GM19463 (cell line): ENCODE data around the gene USP49.
A peak's percentile ranks its signal among the peaks of the same experiment; 100 is the strongest.
"Not testable (repeated sequence)": the region's sequence is repeated elsewhere in the genome, so short reads cannot be mapped to it uniquely, and the experiment has no call there.

ENCODE experiments used
- ATAC-seq: cut with Tn5 transposase; IDR thresholded peaks from one replicate; pipeline ENCODE4 v1.9.1; 2021; ENCODE audit warnings: mild to moderate bottlenecking, moderate library complexity; ENCODE audit not compliant: unreplicated experiment

The USP49 gene

DNA sequence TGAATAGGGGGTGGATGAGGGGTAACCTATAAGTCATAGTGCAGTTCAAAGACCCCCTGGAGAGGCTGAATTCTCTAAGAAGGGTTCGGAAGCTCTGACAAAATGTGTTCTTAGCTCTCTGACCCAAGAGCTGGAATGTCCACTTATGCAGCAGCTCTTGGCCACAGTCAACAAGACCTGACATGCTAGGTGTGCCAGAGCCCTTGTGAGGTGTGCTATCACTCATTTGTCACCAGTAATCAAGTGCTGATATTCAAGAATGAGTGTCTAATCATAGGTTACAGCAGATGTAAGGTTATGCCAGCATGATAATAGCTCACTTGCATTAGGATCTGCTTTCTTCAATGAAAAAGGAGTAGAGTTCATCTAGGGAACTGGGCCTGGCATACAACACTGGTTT is 79.6 kb downstream of the USP49 start:
- no peak for ATAC-seq

DNA sequence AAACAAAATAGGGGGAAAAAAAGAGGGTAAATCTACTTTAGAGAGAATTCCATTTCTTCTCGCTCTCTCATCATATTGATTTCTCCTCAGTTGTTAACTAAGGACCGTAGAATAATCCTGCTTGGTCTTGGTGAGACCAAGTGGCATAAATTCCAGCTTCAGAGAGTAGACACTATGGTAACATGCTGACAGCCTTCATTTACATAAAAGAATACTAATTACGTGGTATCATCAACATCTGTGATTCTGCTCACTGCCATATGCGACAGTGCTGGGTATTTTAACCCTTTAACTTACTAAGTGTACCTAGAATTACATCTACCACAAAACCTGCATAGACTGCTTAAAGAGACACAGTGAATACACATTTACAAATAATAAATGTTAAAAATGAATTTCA is 80.5 kb downstream of the USP49 start:
- ATAC-seq, result no peak

DNA sequence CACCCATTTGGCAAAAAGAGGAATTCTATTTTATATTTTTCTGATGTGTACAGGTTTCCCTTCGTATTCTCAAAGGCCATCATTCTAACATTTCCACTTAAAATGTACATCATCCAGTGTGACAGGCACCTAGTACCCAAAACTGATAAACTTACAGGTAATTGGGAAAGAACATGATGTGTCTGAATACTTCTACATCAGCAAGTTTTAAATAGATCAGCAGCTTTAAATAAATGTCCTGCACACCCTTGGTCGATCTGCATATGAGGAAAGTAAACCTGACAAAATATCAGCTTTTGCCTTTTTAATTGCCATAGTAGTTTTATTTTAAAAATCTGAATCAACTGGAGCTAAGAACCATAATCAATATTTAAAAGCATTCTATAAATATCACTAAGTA is 81.2 kb downstream of the USP49 start:
- no peak for ATAC-seq

- no peak for ATAC-seq
Measured at GRCh38 chr6:41813469-41813868, 81.7 kb downstream of the USP49 start.

GRCh38 chr6:41811946-41812345 is 83.2 kb downstream of the USP49 start:
- not testable (repeated sequence) for ATAC-seq

GRCh38 chr6:41811095-41811494 is 84.1 kb downstream of the USP49 start:
- no peak for ATAC-seq

DNA sequence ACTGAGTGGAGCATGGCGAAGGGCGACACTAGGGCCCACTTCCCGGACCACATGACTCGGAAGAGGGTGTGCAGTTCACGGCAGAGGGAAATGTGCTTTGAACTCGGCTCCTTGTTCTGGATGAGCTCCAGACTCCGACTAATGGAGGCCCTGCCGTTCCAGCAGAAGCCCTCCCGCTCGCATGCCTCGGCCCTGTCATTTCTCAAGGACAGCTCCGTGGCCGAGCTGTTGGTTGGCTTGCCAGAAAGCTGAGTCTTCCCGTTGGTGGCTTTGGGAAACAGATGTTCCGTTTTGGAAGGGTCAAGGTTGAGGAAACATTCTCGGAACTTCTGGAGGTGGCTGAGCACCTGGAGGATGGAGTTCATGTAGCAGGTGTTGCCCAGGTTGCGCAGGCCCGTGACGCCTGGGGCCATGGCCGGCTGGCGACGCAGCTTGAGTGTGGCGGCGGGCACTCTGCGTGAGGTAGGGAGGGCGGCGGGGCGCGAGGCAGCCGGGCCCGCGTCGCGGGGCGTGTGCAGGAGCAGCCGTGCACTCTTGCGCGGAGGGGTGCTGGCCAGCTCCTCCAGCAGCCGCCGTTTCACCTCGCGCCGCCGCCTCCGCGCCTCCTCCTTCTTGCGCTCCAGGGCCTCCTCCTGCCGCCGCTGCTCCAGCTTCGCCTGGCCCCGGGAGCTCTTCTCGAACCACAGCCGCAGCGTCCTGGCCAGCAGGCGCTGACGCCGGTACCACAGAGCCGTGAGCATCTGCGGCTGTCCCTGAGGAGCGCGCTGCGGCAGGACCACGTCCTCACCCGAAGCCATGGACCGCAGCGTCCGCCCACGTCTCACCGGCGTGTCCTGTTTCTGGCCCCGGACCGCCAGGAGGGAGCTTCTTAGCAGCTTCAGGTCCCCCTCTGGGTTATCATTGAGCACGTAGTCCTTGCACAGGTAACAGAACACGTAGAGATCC is 89.1 kb downstream of the USP49 start:
- no peak for ATAC-seq

GRCh38 chr6:41801380-41801779 is 93.8 kb downstream of the USP49 start:
- ATAC-seq, result no peak

GRCh38 chr6:41799559-41799911 is 95.6 kb downstream of the USP49 start:
- no peak for ATAC-seq

DNA sequence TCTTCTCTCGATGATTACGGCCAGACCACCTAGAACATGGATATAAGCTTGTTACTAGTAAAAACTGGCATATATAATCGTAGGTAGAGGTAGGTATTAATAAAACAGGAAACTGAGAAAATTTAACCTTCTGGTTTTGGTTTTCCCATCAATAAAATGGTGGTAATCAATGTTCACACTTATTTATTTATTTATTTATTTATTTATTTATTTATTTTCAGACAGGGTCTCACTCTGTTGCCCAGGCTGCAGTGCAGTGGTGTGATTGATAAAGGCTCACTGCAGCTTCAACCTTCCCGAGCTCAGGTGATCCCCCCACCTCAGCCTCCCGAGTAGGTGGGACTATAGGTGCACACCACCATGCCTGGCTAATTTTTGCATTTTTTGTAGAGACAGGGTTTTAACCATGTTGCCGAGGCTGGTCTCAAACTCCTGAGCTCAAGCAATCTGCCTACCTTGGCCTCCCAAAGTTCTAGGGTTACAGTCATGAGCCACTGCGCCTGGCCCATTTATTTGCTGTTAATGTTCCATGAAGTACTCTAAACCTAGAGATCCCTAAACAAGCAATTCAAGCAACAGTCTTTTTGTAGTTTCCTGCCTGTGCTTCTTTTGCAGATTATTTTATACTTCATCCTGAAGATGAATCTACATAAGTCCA is 96.1 kb downstream of the USP49 start:
- ATAC-seq, result no peak

DNA sequence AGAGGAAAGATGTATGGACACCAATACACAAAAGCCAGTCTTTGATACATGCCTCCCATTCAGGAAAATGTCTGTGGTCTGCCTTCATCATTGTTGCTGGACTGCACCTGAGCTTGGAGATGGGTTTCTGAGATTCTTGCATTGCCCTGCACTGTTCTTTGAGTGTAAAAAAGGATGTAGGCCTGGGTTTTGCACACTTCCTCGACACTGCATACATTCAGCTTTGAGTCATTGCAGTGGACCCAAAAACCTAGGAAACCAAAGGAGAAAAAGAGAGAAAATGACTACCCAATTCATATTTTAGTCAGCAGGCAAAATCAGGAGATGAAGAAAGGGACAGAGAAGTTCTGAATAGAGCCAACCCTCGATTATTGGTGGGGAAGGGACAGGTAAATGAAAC is 98.7 kb downstream of the USP49 start:
- no peak for ATAC-seq

DNA sequence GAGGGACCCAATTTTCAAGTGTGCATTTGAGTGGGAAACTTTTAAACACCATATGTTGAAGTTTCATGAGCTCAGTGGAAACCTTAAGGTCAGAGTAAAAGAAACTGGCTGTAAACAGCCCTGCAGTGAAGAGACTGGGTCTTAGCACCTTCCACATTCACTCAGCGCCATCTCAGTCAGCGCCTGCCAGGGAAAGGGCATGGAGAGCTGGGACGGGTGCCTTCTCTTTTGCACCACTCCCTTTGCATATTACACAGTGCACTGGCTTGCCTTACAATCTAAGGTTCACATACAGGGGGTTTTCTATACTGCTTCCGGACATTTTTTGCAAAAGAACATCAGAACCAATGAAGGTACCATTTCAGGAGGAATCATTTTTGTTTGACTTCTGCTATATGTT is 103.2 kb downstream of the USP49 start:
- no peak for ATAC-seq

GRCh38 chr6:41791305-41791704 is 103.9 kb downstream of the USP49 start:
- ATAC-seq, result no peak

DNA sequence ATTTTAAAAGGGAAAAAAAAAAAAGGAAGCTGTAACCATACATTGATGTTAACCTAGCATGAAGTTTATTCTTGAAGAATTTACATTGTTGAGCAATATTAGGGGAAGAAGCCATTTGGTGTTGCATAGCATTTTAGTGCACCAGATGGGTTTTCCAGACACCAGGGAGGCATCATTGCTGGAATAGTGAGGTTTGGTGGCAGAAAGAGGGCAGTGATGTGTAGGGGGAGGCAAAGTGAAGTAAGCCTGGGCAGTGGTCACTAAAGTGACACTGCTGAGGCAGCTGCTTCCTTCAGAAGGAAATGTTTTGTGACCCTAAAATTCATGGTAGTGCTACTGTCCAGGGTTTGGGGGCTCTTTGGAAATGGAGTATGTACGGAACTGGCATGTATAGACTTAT is 105.1 kb downstream of the USP49 start:
- no peak for ATAC-seq

GRCh38 chr6:41789390-41789724 is 105.8 kb downstream of the USP49 start:
- ATAC-seq, result no peak

GRCh38 chr6:41787219-41787917 is 107.8 kb downstream of the USP49 start, which contains the start of gene TOMM6:
Gene TOMM6, plus strand, starts transcription at chr6:41787694. Its CDS starts 4 bp downstream, at chr6:41787698.
- ATAC-seq, result peak; percentile 78

GRCh38 chr6:41786451-41787218 is 108.5 kb downstream of the USP49 start:
- ATAC-seq, result peak; percentile 65

- peak; percentile 8 for ATAC-seq
Measured at GRCh38 chr6:41785689-41786450, 109.3 kb downstream of the USP49 start.

DNA sequence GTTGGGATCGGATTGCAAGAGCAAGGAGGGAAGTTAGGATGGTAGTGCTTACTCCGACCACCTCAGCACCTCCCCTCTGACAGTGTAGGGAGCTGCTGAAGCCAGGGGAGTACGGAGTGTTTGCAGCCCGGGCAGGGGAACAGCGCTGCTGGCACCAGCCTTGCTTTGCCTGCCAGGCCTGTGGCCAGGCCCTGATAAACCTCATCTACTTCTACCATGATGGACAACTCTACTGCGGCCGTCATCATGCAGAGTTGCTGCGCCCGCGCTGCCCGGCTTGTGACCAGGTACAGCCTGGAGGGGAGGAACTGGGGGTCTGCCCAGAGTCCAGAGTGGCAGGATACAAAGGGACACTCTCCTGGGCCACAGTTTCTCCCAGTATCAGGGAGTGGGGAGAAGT is 109.9 kb downstream of the USP49 start:
- ATAC-seq, result no peak

- no peak for ATAC-seq
Measured at GRCh38 chr6:41784581-41785171, 110.5 kb downstream of the USP49 start.
